T1000 (cell line): ENCODE measurements around the gene EGR1.

Experiments used
- DNase-seq: peaks from one replicate; lab custom pipeline; 2025; ENCODE audit warnings: mixed read lengths; lab: John Stamatoyannopoulos, UW

EGR1 gene

DNA sequence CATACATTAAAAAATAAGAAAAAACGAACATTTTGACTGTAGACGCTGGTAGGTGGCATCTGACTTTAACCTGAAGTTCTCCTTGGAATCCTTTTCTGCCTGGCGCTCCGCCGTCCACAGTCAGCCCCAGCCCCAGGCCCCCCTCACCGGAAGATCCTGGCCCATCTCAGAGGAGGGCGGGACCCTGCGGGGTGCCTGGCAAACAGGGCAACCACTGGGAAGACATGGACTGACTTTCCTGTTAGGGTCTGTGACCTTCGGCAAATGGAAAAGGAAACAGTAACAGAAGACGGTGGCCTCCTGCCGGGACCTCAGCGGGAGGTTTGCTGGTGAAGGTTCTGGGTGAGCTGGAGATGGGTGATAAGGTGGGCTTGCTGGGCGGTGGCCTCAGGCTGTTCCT, 11.7 kb upstream of the EGR1 start:
- DNase-seq: no peak

DNA sequence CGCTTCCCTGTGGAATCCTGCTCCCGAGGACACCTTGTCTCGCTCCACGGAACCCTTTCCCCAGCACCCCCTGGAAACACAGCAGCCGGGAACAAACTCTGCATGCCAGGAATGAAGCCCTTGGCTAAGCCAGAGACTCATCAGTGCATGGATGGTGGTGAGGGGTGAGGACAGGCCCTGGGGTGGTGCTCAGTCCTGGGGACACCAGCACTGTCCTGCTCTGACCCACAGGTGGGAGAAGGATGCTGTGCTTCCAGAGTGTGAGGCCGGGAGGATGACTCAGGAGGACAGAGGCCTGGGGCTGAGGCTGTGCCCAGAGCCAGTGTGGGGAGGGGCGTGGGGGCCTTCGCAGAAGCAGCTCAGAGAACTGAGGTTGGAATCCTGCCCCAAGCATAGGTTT, 11.2 kb upstream of the EGR1 start:
- no peak for DNase-seq

DNA sequence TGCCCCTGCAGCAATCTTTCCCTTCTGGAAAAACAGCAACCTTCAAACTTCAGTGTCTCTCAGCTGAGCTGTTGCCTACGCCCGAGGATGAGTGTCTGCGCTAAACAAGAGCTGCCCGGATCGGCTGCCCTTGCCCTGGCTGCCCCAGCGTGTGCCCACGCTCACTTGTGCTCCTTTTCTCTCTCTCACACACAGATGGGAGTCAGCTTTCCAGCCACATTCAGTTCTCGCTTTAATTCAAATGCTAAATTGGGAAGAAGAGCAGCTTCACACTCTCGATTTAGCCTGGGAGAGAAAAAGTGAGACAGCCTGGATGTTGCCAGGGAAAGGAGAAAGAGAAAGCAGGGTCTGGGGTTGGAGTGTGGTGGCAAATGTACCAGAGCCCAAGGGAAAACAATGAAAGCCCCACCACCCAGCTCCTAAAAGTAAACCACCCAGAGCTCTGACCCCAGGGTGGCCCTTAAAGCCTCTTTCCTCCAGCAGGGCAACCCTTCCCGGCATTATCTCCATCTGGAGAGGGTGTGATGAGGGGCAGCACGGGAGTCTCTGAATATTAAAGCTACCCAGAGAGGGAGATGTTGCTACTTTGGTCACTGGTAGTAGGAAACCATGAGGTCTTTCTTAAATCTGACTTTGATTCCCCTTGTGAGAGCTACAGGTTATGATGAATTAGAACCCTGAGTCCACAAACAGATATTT, 9.9 kb upstream of the EGR1 start:
- no peak for DNase-seq

DNA sequence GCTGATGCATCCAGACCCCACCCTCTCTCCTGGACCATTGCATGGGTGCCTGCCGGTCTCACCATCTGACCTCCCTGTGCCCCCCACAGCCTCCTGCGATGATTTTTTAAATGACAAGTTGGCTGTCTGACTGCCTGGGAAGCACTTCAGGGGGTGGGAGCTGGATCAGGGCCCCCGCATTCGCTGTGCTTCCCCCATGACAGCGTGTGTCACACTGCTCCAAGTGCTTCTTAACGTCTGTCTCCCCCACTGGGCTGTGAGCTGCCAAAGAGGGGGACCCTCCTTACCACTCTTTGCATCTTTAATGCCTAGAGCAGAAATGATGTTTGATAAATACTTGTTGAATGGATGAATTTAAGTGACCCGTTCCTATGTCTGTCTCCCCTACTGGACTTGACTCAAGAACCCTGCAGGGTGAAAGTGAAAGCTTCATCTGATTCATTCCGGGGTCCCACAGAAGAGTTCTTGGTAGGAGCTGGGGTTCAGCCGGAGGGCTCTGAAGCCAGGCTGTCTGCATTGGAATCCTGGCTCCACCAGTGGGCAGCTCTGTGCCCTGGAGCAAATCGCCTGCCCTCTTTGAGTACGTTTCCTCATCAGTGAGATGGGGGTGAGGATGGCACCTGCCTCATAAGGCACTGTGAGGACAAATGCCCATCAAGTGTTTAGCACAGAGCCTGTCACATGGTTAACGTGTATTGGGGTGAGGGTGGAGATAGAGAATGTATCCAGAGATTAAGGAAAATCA, 7.6 kb upstream of the EGR1 start:
- DNase-seq: no peak

DNA sequence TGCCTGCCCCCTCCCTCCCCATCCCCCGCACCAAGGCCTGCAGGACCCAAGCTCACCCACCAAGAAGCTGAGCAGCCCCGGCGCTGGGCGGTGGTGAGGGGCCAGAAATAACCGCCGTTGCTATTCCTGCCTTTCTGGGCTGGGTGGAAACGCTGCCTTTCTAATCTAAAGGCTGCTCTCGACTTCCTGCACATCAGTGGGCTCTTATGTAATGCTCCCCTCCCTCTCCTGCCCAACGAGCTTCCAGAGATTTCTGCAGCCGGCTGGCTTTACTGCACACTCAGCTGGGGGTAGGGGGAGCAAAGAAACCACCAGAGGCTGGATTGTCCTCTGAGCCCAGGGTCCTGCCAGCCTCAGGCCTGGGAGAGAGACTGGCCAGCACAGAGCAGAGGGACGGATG, 6.9 kb upstream of the EGR1 start:
- DNase-seq: no peak

DNA sequence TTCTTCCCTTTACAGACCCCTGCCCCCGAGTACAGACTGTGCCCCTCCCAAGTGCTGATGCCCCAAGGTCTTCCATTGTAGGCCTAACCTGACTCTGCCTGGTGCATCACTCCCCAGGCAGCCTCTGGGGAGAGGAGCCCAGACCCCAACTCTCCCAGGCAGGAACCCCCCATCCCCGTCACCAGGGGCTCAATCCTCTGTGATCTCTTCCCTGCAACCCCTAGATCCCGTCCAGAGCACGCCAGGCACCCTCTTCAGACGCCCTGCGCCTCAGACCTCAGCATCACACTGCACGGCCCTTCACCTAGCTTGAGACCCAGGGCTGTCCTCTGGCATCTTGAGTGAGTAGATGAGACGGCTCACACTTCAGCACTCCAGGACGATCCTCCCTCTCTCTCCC, 6.4 kb upstream of the EGR1 start:
- DNase-seq: no peak

DNA sequence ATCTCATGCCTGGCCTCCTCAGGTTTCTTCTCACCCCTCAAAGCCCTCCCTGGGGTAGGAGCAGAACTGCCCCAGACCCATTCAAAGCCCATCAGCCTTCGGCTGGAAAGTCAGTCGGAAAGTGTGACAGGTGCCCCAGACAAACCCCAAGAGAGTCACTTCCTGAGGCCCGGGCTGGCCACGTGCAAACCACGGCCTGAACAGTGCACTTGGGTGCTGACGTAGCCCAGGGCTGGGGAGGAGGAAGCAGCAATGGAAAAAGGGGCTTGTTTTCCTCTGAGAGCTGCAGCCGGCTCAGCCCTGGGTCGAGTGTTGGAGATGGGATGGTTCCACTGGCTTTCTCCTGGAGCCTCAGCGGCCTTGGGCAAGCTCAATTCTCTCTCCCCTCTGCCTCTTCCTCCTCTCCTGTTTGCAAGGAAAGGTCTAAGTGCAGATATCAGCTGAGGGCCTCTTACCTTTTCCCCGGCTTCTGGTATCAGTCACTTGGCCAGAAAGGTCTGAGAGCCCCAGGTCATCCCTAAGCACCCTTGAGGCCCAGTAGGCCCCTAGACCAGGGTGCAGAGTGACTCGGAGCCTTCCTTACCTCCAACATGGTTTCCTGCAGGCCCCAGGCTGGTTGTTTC, 5.9 kb upstream of the EGR1 start:
- DNase-seq: no peak

DNA sequence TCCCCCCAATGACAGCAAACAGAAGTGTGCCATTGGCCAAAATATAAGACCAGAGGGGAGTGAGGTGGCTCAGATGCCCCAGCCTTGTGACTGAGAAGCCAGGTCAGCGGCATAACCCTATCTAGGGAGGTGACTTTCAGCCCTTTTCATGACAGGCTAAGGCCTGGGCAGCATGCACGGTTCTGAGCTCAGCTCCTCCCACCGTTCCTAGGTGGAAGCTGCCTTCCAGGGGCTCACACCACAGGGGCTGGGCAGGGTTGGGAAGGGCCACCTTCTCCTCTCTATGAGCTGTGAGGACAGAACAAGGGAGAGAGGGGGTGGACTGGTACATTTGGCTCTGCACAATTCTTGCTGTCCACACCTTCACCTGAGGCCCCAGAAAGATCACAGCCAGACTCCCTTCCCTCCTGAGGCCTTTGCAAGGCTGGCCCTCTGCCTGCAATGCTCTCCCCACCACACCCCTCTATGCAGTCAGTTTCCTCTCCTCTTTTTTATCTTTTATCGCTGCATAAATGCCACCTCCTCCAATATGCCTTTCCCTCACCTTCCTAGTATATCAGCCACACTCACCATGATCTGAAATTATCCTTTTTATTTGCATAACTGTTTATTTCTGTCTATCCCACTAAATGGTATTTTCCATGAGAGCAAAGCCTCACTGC, 5.1 kb upstream of the EGR1 start:
- no peak for DNase-seq

DNA sequence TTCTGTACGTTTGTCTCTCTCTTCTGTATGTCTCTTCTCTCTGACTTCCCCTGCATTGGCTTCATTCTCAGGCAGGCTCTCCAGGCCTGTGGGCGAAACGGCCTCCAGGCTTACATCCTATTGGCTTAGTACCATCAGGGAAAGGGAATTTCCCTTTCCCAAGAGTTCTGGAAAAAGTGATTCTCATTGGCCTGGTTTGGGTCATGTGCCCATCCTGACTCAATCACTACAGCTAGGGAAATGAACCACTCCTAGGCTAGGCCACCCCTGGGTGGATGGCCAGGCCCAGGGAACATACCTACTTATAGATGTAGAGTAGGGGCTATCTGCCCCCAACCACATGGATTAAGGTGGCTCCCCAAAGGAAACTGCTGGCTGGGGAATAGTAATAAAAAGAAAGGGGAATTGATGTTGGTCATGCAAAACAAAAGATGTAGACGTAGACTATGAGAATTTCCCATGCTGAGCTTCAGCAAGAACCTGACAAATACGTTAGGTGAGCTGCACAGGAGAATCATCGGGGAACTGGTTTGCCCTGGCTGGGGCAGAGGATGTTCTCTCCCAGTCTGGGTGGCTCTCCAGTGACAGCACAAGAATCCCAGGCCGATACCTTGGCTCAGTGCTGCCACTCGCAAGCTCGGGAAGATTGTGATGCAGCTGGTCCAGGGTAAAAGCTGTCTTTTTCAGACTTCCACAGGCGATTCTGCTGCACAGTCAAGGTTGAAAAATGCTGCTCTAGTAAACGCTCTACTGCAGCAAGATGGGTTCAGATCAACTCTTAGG, 3.7 kb upstream of the EGR1 start:
- peak; percentile 34 for DNase-seq

DNA sequence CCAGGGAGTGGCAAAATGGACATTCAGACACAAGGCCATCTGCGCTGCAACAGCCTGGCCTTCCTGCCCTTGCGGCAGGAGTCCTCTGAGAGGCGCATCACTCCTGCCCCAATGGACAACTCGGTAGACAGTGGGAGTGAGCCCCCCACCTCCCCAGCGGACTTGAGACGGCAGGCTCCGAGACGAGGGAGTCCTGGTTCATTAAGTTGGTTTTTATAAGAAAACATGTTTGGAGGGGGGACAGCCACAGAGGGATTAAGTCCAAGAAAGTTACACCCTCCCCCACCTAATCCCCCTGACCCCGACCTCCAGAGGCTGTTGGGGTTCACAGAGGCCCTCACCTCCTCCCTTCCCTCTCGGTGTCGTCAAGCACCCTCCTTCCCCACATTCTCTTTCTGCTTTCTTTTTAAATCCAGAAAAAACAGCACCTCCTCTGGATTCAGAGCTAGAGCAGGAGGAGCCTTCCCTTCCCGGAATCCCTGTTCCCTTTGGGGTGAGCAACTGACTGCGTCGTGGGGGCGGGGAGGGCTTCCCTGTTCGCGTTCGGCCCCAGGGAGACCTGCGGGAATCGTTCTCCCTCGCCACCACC, 1.8 kb upstream of the EGR1 start:
- DNase-seq: no peak

DNA sequence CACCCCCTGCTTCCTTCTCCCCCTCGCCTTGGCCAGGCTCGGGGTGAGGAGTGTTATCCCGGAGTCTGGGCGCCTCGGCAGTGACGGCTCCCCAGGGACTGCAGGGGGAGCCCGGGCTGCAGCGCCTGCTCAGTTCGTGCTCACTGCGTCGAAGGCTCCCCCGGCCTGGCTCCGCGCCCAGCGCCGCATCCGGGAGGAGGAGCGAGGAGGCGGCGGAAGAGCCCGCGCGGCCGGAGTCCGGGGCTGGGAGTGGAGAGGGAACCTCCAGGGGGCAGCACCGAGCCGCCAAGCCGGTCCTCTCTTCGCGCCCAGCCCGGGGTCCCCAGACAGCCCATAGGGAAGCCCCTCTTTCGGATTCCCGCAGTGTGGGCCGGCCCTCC, 1.3 kb upstream of the EGR1 start:
- DNase-seq: peak; percentile 93

DNA sequence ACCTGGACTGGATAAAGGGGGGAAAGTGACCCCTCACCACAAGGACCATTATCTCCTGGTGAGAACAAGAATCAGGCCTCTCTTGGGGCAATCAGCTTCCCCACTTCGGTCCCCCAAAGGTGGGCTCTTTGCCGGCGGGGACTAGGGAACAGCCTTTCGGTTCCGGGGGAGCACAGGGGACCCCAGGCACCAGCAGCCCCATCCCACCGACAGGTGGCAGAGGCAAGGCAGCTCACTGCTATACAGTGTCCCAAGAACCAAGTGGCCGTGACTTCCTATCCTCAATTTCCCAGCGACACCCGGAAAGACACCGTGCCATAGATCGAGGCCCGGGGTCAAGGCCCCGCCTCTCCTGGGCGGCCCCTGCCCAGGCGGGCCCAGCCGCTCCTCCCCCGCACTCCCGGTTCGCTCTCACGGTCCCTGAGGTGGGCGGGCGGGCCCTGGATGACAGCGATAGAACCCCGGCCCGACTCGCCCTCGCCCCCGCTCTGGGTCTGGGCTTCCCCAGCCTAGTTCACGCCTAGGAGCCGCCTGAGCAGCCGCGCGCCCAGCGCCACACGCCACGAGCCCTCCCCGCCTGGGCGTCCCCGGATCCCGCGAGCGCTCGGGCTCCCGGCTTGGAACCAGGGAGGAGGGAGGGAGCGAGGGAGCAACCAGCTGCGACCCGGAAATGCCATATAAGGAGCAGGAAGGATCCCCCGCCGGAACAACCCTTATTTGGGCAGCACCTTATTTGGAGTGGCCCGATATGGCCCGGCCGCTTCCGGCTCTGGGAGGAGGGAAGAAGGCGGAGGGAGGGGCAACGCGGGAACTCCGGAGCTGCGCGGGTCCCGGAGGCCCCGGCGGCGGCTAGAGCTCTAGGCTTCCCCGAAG, 655 bp upstream of the EGR1 start:
- DNase-seq: peak; percentile 96

DNA sequence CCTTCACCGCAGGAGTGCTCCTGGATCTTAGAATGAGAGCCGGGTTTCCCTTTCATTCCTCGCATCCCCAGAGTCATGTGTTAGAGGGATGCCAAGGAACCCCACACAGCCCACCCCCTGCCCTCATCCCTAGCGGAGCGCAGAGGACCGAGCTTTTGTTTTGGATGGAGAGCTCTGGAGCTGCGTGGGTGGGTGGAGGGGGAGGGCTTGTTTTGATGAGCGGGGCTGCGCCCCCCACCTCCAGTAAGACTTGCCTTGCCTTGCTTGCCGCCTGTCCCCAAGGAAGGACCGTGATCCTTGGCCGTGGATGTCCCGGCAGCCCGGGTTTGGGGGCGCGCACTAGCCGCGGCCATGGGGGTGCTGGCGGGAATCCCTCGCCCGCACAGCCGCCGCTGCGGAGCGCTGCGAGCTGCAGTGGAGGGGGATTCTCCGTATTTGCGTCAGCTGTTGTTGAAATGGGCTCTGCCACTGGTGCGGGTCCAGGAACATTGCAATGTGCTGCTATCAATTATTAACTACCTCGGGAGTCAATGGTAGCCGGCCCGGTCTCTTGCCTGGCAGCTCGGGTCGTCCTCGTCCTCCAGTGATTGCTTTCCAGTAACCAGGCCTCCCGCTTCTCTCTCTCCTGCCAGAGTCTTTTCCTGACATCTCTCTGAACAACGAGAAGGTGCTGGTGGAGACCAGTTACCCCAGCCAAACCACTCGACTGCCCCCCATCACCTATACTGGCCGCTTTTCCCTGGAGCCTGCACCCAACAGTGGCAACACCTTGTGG, 1.0 kb downstream of the EGR1 start:
- peak; percentile 77 for DNase-seq

DNA sequence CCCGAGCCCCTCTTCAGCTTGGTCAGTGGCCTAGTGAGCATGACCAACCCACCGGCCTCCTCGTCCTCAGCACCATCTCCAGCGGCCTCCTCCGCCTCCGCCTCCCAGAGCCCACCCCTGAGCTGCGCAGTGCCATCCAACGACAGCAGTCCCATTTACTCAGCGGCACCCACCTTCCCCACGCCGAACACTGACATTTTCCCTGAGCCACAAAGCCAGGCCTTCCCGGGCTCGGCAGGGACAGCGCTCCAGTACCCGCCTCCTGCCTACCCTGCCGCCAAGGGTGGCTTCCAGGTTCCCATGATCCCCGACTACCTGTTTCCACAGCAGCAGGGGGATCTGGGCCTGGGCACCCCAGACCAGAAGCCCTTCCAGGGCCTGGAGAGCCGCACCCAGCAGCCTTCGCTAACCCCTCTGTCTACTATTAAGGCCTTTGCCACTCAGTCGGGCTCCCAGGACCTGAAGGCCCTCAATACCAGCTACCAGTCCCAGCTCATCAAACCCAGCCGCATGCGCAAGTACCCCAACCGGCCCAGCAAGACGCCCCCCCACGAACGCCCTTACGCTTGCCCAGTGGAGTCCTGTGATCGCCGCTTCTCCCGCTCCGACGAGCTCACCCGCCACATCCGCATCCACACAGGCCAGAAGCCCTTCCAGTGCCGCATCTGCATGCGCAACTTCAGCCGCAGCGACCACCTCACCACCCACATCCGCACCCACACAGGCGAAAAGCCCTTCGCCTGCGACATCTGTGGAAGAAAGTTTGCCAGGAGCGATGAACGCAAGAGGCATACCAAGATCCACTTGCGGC, 1.8 kb downstream of the EGR1 start:
- DNase-seq: no peak

DNA sequence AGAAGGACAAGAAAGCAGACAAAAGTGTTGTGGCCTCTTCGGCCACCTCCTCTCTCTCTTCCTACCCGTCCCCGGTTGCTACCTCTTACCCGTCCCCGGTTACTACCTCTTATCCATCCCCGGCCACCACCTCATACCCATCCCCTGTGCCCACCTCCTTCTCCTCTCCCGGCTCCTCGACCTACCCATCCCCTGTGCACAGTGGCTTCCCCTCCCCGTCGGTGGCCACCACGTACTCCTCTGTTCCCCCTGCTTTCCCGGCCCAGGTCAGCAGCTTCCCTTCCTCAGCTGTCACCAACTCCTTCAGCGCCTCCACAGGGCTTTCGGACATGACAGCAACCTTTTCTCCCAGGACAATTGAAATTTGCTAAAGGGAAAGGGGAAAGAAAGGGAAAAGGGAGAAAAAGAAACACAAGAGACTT, 2.4 kb downstream of the EGR1 start:
- DNase-seq: no peak

DNA sequence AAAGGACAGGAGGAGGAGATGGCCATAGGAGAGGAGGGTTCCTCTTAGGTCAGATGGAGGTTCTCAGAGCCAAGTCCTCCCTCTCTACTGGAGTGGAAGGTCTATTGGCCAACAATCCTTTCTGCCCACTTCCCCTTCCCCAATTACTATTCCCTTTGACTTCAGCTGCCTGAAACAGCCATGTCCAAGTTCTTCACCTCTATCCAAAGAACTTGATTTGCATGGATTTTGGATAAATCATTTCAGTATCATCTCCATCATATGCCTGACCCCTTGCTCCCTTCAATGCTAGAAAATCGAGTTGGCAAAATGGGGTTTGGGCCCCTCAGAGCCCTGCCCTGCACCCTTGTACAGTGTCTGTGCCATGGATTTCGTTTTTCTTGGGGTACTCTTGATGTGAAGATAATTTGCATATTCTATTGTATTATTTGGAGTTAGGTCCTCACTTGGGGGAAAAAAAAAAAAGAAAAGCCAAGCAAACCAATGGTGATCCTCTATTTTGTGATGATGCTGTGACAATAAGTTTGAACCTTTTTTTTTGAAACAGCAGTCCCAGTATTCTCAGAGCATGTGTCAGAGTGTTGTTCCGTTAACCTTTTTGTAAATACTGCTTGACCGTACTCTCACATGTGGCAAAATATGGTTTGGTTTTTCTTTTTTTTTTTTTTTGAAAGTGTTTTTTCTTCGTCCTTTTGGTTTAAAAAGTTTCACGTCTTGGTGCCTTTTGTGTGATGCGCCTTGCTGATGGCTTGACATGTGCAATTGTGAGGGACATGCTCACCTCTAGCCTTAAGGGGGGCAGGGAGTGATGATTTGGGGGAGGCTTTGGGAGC, 3.1 kb downstream of the EGR1 start:
- no peak for DNase-seq

DNA sequence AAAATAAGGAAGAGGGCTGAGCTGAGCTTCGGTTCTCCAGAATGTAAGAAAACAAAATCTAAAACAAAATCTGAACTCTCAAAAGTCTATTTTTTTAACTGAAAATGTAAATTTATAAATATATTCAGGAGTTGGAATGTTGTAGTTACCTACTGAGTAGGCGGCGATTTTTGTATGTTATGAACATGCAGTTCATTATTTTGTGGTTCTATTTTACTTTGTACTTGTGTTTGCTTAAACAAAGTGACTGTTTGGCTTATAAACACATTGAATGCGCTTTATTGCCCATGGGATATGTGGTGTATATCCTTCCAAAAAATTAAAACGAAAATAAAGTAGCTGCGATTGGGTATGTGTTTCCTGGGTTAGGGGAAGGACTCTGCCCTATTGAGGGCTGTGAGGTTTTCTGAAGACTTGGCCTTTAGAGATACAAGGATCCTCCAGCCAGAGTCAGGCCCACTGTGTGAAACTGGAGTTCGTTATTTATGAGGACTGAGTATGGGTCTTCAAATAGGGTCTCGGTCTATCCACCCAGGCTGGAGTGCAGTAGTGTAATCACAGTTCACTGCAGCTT, 3.8 kb downstream of the EGR1 start:
- no peak for DNase-seq
